HG02678 (cell line): ENCODE data around the gene GAS6.

Experiments used
- ATAC-seq: cut with Tn5 transposase; IDR thresholded peaks from one replicate; pipeline ENCODE4 v1.9.1; 2021; ENCODE audit warnings: mild to moderate bottlenecking, moderate library complexity; ENCODE audit not compliant: unreplicated experiment

The GAS6 gene

DNA sequence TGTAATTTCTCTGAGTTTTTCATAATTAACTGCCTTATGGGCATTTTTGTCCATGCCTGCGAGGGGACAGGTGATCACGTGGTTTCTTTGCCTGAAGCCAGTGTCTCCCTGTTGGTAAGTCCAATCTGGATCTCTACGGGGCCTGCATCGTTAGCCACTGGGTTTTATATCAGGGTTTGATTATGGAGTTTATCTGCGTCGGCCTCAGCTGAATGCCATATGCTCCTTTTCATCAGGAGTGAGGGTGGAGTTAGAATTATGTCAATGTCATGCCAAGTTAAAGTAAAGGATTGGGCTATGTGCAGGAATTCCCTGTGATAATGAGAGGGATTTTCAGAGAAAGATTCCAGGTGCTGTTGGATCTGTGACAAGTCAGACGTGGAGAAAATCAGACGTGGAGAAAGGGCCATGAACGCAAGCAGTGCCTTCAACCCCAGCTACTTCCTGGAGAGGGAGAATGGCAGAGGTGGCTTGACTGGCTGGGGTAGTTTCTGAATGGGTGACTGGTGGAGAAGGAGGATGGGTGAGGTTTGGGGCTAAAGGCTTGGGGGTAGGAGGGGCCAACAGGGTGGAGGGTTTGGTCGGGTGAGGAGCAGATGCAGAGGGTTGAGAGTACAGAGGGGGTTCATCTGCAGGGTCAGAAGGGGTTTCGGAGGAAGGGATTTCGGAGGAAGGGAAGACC lies 80.5 kb downstream of the GAS6 start:
- ATAC-seq, result no peak

GRCh38 chr13:113782472-113782871 lies 81.4 kb downstream of the GAS6 start:
- ATAC-seq, result no peak

- ATAC-seq, result no peak
Observed at GRCh38 chr13:113781571-113781970, 82.3 kb downstream of the GAS6 start.

DNA sequence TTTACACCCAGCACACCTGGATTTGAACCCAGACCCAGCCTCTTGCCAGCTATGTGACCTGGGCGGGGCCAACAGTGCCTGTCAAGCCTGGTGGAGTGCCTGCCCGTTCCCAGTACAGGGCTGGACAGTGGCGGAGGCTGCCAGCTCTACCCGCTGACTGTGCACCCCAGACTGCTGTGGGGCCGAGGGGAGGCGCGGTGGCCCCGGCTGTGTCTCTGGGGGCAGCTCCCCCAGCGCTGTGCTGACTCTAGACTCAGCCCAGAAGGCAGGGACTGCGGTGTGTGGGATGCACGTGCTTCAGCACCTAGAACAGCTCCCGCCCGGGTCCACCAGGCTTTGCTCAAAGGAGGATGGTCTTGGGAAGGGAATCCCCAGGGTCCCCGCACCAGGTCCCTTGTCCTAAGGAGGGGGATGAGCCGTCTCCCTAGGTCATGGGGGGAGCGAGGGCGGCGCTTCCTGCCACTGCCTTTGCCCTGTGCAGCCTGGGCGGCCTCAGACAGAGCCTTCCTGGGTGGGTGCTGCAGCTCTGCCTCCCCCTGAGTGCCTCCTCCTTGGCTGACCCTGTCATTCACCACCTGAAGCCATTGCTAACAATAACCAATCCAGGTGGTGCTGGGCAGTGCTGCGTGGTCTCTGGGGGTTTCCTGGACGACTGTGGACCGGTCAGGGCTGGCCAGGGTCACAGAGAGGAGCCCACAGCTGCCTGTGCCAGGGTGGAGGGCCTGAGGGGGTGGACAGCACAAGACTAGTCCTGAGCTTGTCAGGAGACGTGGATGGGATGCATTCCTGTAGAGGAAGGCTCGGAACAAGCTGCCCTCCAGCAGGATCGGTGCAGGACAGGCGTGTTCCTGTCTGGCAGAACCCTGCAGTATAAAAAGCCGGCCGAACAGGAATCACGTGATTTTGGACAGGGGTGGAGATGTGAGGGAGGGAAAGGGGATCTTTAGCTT lies 86.3 kb downstream of the GAS6 start:
- ATAC-seq, result no peak

DNA sequence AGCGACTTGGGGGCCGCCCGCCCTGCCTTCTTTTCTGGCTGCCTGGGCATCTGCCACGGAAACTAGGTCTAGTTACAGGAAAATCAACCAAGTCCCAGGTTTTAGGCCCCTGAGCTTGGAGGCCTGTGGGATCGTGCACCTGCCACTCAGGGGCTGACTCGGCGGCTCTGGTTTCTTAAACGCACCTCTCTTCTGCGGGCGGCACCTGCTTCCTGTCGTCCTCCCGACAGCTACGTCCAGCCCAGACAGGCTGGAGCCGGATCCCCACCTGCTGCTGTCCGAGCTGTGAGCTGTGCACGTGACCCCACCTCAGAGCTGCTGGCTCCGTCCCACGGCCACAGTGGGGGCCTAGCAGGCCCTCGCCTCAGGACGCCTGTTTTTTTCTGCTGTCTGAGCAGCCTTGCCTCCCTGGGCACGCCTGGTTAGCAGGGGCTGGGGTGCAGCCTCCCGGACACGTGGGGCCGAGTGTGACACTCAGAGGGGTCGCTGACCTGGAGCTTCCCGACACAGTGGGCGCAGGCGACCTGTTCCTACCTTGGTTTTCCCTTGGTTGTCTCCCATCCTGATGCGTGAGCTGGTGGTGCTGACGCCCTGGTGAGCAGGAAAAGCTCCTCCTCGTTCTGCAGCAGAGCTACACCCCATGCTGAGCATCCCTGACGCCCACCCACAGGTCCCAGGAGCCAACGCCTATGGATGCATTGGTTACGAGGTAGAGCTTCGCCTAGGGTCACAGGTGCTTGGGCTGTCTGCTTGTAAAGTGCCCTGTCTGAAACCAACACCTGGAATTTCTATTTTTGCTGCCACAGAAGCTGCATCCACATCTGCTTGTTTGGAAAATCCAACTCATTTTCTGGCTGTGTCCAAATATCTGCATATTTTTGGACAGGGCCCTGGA lies 87.4 kb downstream of the GAS6 start:
- ATAC-seq, result no peak

DNA sequence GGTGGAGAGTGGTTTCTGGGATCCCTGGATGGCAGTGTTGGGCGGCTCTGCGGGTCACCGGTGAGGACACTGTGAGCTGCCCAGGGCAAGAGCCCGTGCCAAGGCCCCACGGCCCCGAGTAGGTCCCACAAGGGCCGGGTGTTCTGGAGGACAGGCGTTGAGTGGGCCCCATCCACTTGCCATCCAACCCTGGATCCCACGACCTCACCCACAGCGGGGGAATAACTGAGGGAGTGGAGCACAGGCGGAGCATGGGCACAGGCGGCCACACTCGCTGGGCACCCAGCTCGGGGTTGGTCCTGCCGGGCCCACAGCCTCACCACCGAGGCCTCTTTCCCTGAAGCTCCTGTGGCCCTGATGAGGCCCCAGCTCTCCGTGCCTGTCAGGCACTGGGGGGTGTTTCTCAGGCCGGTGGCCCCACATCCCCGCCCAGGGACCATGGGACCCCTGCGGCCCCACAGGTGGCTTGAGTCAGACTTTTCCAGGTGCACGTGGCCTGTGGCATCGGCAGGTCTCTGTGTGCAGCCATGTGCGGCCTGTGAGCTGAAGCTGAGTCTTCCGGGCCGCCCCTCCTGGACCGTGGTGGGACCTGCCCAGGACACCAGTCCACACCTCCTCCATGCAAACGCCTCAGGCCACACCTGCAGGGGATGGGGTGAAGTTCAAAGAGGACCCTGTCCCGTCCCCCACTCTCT lies 88.3 kb downstream of the GAS6 start:
- no peak for ATAC-seq

GRCh38 chr13:113774177-113775107 lies 89.4 kb downstream of the GAS6 start:
- no peak for ATAC-seq

DNA sequence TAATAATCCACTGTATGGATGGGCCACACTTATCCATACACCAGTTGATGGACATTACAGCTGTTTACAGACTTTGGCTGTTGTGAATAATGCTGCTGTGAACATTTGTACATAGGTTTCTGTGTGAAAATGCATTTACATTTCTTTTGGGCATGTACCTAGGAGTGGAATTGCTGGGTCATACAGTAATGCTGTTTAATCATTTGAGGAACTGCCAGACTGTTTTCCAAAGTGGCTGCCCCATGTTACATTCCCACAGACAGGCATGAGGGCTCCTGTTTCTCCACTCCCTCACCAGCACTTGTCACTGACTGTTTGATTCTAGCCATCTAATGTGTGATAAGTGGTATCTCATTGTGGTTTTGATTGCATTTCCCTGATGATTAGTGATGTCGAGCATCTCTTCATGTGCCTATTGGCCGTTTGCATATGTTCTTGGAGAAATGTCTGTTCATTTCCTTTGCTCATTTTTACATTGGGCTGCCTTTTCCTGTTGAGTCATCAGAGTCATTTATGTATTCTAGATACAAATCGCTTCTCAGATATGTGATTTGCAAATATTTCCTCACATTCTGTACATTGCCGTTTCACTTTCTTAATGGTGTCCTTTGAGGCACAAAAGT lies 92.1 kb downstream of the GAS6 start:
- no peak for ATAC-seq

DNA sequence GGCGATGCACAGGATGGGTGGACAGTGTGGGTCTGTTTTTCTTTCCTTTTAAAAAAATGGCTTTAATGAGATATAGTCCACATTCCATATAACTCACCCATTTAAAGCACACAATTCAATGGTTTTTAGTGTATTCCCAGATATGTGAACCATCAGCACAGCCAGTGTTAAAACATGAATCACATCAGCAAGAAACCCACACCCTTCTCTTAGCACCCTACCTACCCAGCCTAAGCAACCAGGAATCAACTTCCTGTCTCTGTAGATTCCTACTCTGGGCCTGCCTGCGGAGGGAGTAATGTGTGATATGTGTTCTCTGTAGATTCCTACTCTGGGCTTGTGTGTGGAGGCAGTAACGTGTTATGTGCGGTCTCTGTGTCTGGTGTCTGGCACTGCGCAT lies 92.9 kb downstream of the GAS6 start:
- ATAC-seq, result no peak
